ENCODE measurements around the gene RBM4B.
A peak's percentile ranks its signal among the peaks of the same experiment; 100 is the strongest.
"Not testable (repeated sequence)": the region's sequence is repeated elsewhere in the genome, so short reads cannot be mapped to it uniquely, and the experiment has no call there.

RBM4B gene

DNA sequence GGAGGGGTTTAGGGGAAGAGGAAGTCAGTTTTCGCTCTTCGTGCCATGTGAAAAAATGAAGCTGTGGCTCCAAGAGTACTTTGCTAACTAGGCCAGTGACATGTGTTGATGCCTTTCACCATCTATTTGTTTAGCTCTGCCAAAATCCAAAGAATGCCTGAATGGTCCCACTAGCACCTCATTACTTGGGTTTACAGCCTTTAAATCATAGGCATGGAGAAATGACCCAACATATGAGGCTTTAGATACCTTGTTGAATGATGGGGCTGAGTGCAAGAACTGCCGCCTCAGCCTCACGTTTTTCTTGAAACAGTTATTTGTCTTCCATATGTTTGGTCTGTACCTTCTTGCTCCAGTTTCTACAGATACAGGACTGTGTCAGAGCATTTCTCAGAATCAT lies 30.9 kb downstream of the RBM4B start:
- DNase-seq (ENCODE audit: low read depth in 1 of 2, low spot score in 1 of 2): no peak
- H3K27me3 ChIP-seq (ENCODE audit: insufficient read depth, poor library complexity, severe bottlenecking): no peaks in the 10 kb centered on the region
- no peak overlapping the region for H3K27ac ChIP-seq (replicated peaks)
- peak; percentile 27; the same call in 1 of the 2 replicates for TF ChIP-seq SPI1 (IDR thresholded peaks at IDR 0.05; ENCODE audit: borderline replicate concordance, low read depth)
- TF ChIP-seq, protein P1, sequence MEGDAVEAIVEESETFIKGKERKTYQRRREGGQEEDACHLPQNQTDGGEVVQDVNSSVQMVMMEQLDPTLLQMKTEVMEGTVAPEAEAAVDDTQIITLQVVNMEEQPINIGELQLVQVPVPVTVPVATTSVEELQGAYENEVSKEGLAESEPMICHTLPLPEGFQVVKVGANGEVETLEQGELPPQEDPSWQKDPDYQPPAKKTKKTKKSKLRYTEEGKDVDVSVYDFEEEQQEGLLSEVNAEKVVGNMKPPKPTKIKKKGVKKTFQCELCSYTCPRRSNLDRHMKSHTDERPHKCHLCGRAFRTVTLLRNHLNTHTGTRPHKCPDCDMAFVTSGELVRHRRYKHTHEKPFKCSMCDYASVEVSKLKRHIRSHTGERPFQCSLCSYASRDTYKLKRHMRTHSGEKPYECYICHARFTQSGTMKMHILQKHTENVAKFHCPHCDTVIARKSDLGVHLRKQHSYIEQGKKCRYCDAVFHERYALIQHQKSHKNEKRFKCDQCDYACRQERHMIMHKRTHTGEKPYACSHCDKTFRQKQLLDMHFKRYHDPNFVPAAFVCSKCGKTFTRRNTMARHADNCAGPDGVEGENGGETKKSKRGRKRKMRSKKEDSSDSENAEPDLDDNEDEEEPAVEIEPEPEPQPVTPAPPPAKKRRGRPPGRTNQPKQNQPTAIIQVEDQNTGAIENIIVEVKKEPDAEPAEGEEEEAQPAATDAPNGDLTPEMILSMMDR (IDR thresholded peaks at IDR 0.05; ENCODE audit: insufficient read depth, low read length): no peak
- H3K4me3 ChIP-seq (replicated peaks; ENCODE audit: insufficient read depth, low read length): no peak overlapping the region

DNA sequence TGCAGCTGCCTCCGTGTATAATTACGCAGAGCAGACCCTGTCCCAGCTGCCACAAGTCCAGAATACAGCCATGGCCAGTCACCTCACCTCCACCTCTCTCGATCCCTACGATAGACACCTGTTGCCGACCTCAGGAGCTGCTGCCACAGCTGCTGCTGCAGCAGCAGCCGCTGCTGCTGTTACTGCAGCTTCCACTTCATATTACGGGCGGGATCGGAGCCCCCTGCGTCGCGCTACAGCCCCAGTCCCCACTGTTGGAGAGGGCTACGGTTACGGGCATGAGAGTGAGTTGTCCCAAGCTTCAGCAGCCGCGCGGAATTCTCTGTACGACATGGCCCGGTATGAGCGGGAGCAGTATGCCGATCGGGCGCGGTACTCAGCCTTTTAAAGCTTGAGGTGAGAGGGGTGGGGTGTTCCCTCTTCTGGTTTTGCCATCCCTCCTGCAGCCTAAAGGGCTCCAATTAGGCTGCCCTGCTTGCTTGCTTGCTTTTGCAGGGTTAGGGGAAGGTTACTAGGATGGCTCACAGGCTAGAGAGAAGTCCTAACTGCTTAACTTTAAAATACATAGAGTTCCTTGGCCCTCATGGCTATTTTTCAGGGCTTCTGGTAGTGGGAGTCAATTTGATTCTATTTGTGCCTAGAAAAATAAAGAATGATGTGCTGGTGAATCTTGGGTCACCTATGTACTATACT lies 33.8 kb downstream of the RBM4B start:
- no peak for DNase-seq (ENCODE audit: low read depth in 1 of 2, low spot score in 1 of 2)
- Histone ChIP-seq H3K27me3 (ENCODE audit: insufficient read depth, poor library complexity, severe bottlenecking) (no peaks in the 10 kb centered on the region), H3K27ac (replicated peaks) (no peak overlapping the region), H3K4me3 (replicated peaks; ENCODE audit: insufficient read depth, low read length) (no peak overlapping the region)
- TF ChIP-seq, protein P2, sequence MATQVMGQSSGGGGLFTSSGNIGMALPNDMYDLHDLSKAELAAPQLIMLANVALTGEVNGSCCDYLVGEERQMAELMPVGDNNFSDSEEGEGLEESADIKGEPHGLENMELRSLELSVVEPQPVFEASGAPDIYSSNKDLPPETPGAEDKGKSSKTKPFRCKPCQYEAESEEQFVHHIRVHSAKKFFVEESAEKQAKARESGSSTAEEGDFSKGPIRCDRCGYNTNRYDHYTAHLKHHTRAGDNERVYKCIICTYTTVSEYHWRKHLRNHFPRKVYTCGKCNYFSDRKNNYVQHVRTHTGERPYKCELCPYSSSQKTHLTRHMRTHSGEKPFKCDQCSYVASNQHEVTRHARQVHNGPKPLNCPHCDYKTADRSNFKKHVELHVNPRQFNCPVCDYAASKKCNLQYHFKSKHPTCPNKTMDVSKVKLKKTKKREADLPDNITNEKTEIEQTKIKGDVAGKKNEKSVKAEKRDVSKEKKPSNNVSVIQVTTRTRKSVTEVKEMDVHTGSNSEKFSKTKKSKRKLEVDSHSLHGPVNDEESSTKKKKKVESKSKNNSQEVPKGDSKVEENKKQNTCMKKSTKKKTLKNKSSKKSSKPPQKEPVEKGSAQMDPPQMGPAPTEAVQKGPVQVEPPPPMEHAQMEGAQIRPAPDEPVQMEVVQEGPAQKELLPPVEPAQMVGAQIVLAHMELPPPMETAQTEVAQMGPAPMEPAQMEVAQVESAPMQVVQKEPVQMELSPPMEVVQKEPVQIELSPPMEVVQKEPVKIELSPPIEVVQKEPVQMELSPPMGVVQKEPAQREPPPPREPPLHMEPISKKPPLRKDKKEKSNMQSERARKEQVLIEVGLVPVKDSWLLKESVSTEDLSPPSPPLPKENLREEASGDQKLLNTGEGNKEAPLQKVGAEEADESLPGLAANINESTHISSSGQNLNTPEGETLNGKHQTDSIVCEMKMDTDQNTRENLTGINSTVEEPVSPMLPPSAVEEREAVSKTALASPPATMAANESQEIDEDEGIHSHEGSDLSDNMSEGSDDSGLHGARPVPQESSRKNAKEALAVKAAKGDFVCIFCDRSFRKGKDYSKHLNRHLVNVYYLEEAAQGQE (IDR thresholded peaks at IDR 0.05; ENCODE audit: insufficient replicate concordance, low read depth): no peak
- TF ChIP-seq, protein P1 (IDR thresholded peaks at IDR 0.05; ENCODE audit: insufficient read depth, low read length): no peak
- TF ChIP-seq POLR2AphosphoS5 (IDR thresholded peaks at IDR 0.05; ENCODE audit: low read depth) (no peak), GABPA (IDR thresholded peaks at IDR 0.05; ENCODE audit: low read depth) (no peak), SPI1 (IDR thresholded peaks at IDR 0.05; ENCODE audit: borderline replicate concordance, low read depth) (no peak)

DNA sequence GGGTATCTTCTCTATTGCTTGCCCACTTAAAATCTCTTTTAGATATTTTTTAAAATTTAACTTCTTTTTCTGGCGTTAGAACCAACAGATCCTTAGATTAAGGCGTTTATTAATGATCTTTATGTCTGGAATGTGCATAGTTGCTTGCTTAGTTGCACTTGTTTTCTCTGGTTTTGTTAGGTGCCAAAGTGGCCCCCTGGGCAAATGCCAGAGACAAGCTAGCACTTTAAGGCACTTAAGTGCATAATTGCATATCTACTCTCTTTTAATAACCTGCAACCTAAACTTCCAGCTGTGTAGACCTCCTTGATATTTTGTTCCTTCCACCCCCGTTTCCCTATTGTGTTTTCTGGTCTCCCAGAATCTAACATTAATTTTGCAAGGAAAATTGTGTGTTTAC lies 35.9 kb downstream of the RBM4B start:
- Histone ChIP-seq H3K4me3 (replicated peaks; ENCODE audit: insufficient read depth, low read length) (no peak overlapping the region), H3K27ac (replicated peaks) (no peak overlapping the region), H3K27me3 (ENCODE audit: insufficient read depth, poor library complexity, severe bottlenecking) (no peaks in the 10 kb centered on the region)
- DNase-seq (ENCODE audit: low read depth in 1 of 2, low spot score in 1 of 2): no peak
- TF ChIP-seq, protein P2 (IDR thresholded peaks at IDR 0.05; ENCODE audit: insufficient replicate concordance, low read depth): no peak
- TF ChIP-seq SPI1 (IDR thresholded peaks at IDR 0.05; ENCODE audit: borderline replicate concordance, low read depth) (no peak), GABPA (IDR thresholded peaks at IDR 0.05; ENCODE audit: low read depth) (no peak), POLR2AphosphoS5 (IDR thresholded peaks at IDR 0.05; ENCODE audit: low read depth) (no peak)
- TF ChIP-seq, protein P1 (IDR thresholded peaks at IDR 0.05; ENCODE audit: insufficient read depth, low read length): no peak

DNA sequence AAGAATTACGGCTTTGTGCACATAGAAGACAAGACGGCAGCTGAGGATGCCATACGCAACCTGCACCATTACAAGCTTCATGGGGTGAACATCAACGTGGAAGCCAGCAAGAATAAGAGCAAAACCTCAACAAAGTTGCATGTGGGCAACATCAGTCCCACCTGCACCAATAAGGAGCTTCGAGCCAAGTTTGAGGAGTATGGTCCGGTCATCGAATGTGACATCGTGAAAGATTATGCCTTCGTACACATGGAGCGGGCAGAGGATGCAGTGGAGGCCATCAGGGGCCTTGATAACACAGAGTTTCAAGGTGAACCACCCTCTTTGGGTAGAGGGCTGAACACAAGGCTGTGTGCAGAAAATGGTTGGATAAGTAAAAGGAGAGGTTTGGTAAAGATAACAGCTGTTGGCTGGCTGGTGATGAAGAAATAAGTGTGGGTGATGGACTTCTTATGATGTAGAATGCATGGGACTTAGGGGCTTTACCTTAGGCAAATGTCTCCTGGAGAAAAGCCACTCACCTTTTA lies 37.8 kb downstream of the RBM4B start:
- H3K27me3 ChIP-seq (ENCODE audit: insufficient read depth, poor library complexity, severe bottlenecking); H3K27ac ChIP-seq (replicated peaks); DNase-seq (ENCODE audit: low read depth in 1 of 2, low spot score in 1 of 2): not testable (repeated sequence)
- H3K4me3 ChIP-seq (replicated peaks; ENCODE audit: insufficient read depth, low read length): peak overlapping the region; percentile 85
